ENCODE data around the gene TMEM223. TPM values are rescaled to one million over a fixed set of nuclear protein-coding genes. Genes with fewer than 3 reads are reported as not detected.
A peak's percentile ranks its signal among the peaks of the same experiment; 100 is the strongest.

TMEM223 gene
- total RNA-seq, 1 donor from 2014 or later = 19.6 TPM

DNA sequence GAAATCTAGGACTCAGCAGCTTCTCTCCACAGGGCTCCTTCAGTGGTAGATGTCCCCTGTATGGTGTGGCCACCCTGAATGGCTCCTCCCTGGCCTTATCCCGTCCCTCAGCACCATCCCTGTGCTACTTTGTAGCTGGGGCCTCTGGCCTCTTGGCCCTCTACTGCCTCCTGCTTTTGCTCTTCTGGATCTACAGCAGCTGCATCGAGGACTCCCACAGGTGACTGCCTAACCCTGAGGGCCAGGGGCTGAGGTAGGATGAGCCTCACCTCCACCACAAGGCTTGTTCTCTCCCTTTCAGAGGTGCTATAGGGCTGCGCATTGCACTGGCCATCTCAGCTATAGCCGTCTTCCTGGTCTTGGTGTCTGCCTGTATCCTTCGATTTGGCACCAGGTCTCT, 2.8 kb downstream of the TMEM223 start:
- DNase-seq (ENCODE audit: extremely low spot score in 2 of 2) = no peak
- intact Hi-C loops (cut with DNase I) = loop anchor here (5.0 to 10.0 kb wide), 2 partner anchors 46 to 73 kb away; partner anchors contain the start of genes STX5, TEX54 and WDR74
- H3K27ac ChIP-seq = no peak overlapping the region
- TF ChIP-seq POLR2A (IDR thresholded peaks at IDR 0.05) (no peak), POLR2AphosphoS5 (IDR thresholded peaks at IDR 0.05; ENCODE audit: insufficient read depth in 1 of 2, low read depth in 1 of 2) (no peak)
- TF ChIP-seq, protein P1, sequence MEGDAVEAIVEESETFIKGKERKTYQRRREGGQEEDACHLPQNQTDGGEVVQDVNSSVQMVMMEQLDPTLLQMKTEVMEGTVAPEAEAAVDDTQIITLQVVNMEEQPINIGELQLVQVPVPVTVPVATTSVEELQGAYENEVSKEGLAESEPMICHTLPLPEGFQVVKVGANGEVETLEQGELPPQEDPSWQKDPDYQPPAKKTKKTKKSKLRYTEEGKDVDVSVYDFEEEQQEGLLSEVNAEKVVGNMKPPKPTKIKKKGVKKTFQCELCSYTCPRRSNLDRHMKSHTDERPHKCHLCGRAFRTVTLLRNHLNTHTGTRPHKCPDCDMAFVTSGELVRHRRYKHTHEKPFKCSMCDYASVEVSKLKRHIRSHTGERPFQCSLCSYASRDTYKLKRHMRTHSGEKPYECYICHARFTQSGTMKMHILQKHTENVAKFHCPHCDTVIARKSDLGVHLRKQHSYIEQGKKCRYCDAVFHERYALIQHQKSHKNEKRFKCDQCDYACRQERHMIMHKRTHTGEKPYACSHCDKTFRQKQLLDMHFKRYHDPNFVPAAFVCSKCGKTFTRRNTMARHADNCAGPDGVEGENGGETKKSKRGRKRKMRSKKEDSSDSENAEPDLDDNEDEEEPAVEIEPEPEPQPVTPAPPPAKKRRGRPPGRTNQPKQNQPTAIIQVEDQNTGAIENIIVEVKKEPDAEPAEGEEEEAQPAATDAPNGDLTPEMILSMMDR (IDR thresholded peaks at IDR 0.05) = no peak
- no peaks in the 10 kb centered on the region for H3K9me3 ChIP-seq
- H3K4me3 ChIP-seq = no peak overlapping the region
- no peaks in the 10 kb centered on the region for H3K27me3 ChIP-seq
- peaks cover 57% of the 10 kb centered on the region for H3K4me1 ChIP-seq
- peaks cover 0 to 18% of the 10 kb centered on the region in 2 donors for H3K36me3 ChIP-seq

DNA sequence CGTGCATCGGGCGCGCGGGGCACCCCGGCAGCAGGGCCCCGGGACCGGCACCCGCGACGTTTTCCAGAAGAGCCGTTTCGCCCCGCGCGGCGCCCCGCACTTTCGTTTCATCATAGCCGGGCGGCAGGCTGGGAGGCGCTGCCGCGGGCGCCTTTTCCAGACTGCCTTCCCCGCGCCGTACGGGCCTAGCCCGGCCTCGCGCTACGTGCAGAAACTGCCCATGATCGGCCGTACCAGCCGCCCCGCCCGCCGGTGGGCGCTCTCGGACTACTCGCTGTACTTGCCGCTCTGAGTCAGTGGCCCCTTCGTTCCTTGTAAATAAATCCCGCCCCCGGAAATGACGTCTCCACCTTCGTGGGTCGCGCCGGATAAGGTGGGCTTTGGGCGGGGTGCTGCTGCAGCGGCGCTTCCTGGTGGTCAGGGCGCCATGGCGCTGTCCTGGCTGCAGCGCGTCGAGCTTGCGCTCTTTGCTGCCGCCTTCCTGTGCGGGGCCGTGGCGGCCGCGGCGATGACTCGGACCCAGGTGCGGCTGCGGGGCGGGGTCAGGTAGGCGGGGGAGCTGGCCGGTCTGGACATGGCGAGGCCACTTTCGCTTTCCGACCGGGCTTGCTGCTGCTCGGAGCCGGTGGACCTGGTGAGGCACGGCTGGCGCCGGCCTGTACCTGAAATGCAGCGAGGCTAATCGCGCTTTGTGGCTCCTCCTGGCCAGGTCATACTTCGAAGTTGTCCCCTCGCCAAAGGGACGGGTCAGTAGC, 4.6 kb downstream of the TMEM223 start, which contains the start of gene TMEM179B:
Gene TMEM179B, plus strand, starts transcription at position 398 of the 755 bp plus-strand sequence. Its CDS starts 30 bp downstream, at position 428.
- DNase-seq (ENCODE audit: extremely low spot score in 2 of 2) = peak in 1 of 2 donors; percentile 96
- Histone ChIP-seq H3K4me1 (peaks cover 51% of the 10 kb centered on the region), H3K27me3 (no peaks in the 10 kb centered on the region), H3K27ac (peak within 1 kb of the TSS; percentile 99), H3K4me3 (peak within 1 kb of the TSS; percentile 87 to 95), H3K9me3 (no peaks in the 10 kb centered on the region), H3K36me3 (peaks cover 0 to 3% of the 10 kb centered on the region in 2 donors)
- TF ChIP-seq, protein P1 (IDR thresholded peaks at IDR 0.05) = peak; percentile 13 to 44 (median 44)
- peak in 1 of 2 donors; percentile 63 for TF ChIP-seq POLR2A (IDR thresholded peaks at IDR 0.05)
- TF ChIP-seq POLR2AphosphoS5 (IDR thresholded peaks at IDR 0.05; ENCODE audit: insufficient read depth in 1 of 2, low read depth in 1 of 2) = peak; percentile 94 to 99
- intact Hi-C loops (cut with DNase I) = loop anchor here (5.0 to 10.0 kb wide), 2 partner anchors 48 to 75 kb away; partner anchors contain the start of genes STX5, TEX54 and WDR74

DNA sequence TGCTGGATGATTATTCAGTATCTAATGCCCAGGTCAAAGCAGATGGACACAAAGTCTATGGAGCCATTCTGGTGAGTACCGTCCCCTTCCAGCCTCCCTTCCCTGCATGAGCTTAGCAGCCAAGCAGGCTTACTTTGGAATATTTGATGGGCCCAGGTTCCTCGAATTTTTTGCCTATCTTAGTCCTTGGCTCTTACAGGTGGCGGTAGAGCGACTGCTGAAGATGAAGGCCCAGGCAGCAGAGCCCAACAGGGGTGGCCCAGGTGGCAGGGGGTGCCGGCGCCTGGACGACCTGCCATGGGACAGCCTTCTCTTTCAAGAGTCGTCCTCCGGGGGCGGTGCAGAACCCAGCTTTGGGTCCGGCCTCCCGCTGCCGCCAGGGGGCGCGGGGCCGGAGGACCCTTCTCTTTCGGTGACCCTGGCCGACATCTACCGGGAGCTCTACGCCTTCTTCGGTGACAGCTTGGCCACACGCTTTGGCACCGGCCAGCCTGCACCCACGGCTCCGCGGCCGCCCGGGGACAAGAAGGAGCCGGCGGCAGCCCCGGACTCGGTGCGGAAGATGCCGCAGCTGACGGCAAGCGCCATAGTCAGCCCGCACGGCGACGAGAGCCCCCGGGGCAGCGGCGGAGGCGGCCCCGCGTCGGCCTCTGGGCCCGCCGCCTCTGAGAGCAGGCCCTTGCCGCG, 5.3 kb downstream of the TMEM223 start:
- no peaks in the 10 kb centered on the region for H3K27me3 ChIP-seq
- intact Hi-C loops (cut with DNase I) = loop anchor here (5.0 to 10.0 kb wide), 2 partner anchors 48 to 76 kb away; partner anchors contain the start of genes STX5, TEX54 and WDR74
- no peak for DNase-seq (ENCODE audit: extremely low spot score in 2 of 2)
- peak overlapping the region; percentile 87 to 95 for H3K4me3 ChIP-seq
- H3K4me1 ChIP-seq = peaks cover 46% of the 10 kb centered on the region
- peaks cover 0 to 6% of the 10 kb centered on the region in 2 donors for H3K36me3 ChIP-seq
- peak overlapping the region; percentile 99 for H3K27ac ChIP-seq
- TF ChIP-seq, protein P1 (IDR thresholded peaks at IDR 0.05) = peak; percentile 77 to 95 (median 89)
- TF ChIP-seq POLR2AphosphoS5 (IDR thresholded peaks at IDR 0.05; ENCODE audit: insufficient read depth in 1 of 2, low read depth in 1 of 2) = no peak
- no peaks in the 10 kb centered on the region for H3K9me3 ChIP-seq

DNA sequence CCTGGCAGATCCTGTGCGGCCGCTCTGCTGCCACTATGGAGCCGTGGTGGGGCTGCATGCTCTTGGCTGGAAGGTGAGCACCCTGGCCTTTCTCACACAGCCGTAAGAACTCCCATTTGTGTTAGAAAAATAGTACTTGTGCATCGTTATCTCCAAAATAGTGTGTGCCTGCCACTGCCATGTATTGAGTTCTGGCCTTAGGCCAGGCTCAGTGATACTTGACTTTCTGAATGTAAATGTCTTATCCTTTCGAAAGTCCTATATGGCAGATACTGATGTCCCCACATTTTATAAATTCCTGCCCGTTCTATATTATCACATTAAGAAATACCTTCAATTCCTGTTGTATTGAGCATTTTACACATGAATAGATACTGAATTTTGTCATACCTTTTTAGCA, 9.1 kb downstream of the TMEM223 start:
- Histone ChIP-seq H3K4me1 (peaks cover 10% of the 10 kb centered on the region), H3K27ac (no peak overlapping the region), H3K4me3 (no peak overlapping the region), H3K36me3 (peaks cover 0 to 11% of the 10 kb centered on the region in 2 donors), H3K9me3 (no peaks in the 10 kb centered on the region), H3K27me3 (no peaks in the 10 kb centered on the region)
- no peak for TF ChIP-seq POLR2A (IDR thresholded peaks at IDR 0.05)
- TF ChIP-seq, protein P1 (IDR thresholded peaks at IDR 0.05) = no peak
- TF ChIP-seq POLR2AphosphoS5 (IDR thresholded peaks at IDR 0.05; ENCODE audit: insufficient read depth in 1 of 2, low read depth in 1 of 2) = no peak
- DNase-seq (ENCODE audit: extremely low spot score in 2 of 2) = no peak
- intact Hi-C loops (cut with DNase I) = loop anchor here (10.0 kb wide), 1 partner anchor 52 kb away; the partner anchor contains the start of genes STX5, TEX54 and WDR74

Measured in vagina (tissue), 2 donors.